Endometrium (tissue), 2 donors: ENCODE data around the gene SLC16A2.

Experiments used
- FAIRE-seq: peaks from 2 replicates; lab custom pipeline; 2012; peaks lifted over from hg19 to GRCh38; lab: Jason Lieb, UNC
- donor health status: control.
- donor health status: control.

The SLC16A2 gene

DNA sequence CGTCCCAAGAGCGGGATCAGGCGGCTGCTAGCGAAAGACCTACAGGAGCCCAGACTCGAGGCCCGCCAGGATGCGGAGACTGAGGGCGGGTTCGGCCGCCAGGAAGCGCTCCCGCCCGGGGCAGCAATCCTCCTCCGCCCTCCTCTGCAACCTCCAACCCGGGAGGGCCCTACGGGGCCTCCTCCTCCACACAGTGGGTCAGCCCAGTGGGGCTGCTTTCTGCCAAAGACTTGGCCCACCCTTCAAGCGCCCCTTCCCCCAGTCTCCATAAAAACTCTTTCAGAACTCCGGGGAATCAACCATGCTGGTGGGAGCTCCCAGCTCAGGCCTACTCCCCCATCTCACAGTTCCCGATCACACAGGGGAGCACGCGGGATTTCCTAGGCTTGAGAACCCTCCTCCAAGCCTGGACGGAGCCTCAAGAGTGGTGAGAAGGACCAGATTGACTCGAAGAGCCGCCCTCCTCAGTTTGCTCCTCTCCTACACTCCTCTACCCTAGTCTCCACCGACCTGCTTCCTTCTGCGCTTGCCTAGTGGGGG lies 115.6 kb downstream of the SLC16A2 start:
- FAIRE-seq, result no peak

GRCh38 chrX:74540635-74541249 lies 119.4 kb downstream of the SLC16A2 start:
- no peak for FAIRE-seq

- FAIRE-seq, result no peak
Measured at GRCh38 chrX:74545880-74546523, 124.7 kb downstream of the SLC16A2 start.

- no peak for FAIRE-seq
Measured at GRCh38 chrX:74546984-74547383, 125.7 kb downstream of the SLC16A2 start.

DNA sequence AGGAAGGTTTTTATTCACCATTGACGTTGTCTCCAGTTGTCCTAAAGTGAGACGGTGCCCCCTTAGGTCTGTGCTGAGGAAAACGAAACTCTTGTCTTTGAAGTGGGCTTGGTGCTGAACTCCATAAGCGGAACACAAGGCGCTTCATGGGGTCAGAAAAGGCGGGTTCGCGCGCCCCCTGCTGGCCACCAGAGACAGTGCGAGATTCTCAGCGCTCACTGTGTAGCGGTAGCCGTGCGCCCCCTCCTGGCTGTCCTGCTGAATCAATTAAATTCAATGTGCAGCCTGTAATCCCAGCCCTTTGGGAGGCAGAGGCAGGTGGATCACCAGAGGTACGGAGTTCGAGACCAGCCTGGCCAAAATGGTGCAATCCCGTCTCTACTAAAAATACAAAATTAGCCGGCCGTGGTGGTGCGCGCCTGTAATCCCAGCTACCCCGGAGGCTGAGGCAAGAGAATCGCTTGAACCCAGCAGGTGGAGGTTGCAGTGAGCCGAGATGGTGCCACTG lies 129.1 kb downstream of the SLC16A2 start:
- no peak for FAIRE-seq

GRCh38 chrX:74551934-74552333 lies 130.6 kb downstream of the SLC16A2 start:
- no peak for FAIRE-seq

DNA sequence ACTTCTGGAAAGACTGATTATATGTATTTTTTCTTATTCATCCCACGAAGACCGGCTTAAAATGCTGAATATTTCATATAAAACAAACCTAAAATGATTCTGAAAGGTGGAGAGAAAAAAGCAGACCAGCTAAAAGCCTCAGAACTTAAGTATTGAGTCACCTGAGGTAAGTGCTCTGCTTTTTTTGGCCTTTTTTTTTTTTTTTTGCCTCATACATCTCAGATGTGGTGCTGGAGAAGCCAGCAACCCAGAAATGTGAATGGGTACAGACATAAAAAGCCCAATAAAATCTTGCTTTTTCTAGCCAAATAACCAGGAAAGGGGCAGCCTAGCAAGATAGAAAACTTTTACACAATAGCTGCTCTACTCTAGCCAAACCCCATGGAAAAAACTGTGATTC lies 136.1 kb downstream of the SLC16A2 start:
- FAIRE-seq, result no peak

DNA sequence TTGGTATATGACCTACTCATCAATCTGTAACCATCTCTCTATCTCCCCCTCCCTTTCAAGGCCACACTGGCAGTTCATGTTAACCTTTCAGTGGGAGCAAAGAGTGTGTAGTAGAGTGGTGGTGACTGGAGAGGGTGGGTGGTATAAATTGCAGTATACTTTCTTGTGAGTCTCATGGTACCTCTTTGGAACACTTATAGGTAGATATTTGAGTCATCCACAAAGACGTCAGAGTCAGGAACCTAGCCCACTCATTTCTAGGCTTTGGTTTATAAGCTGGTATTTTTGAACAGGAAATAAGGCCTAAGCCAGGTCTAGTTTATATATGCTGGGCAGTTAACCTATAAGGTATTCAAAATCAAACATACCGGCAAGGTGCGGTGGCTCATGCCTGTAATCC lies 156.8 kb downstream of the SLC16A2 start:
- FAIRE-seq, result no peak

- no peak for FAIRE-seq
Measured at GRCh38 chrX:74579597-74580198, 158.4 kb downstream of the SLC16A2 start.
